ENCODE measurements around the gene RRP9. TPM values are rescaled to one million over a fixed set of nuclear protein-coding genes. Genes with fewer than 3 reads are reported as not detected.

The RRP9 gene
- total RNA-seq, 1 donor from 2014 or later = 19.7 TPM

- Mint-ChIP-seq H3K27me3 (ENCODE audit: low read depth) (no peaks in the 10 kb centered on the region), H3K4me1 (ENCODE audit: low read depth) (peaks cover 36% of the 10 kb centered on the region), H3K36me3 (ENCODE audit: low read depth) (no peaks in the 10 kb centered on the region), H3K4me3 (ENCODE audit: unreplicated experiment) (no peak overlapping the region), H3K9me3 (ENCODE audit: low read depth) (no peaks in the 10 kb centered on the region), H3K27ac (ENCODE audit: unreplicated experiment) (no peak overlapping the region)
- TF ChIP-seq, protein P1, sequence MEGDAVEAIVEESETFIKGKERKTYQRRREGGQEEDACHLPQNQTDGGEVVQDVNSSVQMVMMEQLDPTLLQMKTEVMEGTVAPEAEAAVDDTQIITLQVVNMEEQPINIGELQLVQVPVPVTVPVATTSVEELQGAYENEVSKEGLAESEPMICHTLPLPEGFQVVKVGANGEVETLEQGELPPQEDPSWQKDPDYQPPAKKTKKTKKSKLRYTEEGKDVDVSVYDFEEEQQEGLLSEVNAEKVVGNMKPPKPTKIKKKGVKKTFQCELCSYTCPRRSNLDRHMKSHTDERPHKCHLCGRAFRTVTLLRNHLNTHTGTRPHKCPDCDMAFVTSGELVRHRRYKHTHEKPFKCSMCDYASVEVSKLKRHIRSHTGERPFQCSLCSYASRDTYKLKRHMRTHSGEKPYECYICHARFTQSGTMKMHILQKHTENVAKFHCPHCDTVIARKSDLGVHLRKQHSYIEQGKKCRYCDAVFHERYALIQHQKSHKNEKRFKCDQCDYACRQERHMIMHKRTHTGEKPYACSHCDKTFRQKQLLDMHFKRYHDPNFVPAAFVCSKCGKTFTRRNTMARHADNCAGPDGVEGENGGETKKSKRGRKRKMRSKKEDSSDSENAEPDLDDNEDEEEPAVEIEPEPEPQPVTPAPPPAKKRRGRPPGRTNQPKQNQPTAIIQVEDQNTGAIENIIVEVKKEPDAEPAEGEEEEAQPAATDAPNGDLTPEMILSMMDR (IDR thresholded peaks at IDR 0.05) = no peak
- DNase-seq (ENCODE audit: low spot score) = no peak
These were observed 27.4 kb upstream of the RRP9 start for GRCh38 chr3:51968883-51969678.

DNA sequence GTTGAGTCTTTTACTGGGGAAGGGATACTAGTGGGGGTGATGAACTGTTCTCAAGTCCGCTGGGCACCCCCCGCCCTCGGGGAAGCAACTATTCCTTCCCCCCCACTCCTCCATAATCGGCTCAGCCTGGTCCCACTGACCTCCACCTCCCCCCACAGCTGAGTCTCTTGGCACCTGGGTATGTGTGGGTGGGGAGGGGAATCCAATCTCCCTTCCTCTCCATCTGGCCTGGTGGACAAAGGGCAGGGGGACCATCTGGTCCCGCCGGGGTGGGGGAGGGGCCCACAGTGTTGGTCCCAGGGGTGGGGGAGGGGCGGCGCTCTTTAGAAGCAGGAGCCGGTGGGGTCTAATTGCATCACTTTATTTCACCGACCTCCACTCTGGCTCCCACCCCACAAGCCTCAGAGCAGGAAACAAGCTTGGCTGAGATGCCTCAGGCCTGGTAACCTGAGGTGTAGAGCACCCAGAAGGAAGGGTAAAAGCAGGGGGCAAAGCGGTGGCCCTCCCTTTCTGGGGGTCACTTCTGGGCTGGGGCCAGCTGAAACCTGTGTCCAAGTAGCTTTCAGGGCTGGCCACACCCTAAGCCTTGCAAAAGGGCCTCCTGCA is 26.6 kb upstream of the RRP9 start:
- TF ChIP-seq, protein P1 (IDR thresholded peaks at IDR 0.05) = no peak

DNA sequence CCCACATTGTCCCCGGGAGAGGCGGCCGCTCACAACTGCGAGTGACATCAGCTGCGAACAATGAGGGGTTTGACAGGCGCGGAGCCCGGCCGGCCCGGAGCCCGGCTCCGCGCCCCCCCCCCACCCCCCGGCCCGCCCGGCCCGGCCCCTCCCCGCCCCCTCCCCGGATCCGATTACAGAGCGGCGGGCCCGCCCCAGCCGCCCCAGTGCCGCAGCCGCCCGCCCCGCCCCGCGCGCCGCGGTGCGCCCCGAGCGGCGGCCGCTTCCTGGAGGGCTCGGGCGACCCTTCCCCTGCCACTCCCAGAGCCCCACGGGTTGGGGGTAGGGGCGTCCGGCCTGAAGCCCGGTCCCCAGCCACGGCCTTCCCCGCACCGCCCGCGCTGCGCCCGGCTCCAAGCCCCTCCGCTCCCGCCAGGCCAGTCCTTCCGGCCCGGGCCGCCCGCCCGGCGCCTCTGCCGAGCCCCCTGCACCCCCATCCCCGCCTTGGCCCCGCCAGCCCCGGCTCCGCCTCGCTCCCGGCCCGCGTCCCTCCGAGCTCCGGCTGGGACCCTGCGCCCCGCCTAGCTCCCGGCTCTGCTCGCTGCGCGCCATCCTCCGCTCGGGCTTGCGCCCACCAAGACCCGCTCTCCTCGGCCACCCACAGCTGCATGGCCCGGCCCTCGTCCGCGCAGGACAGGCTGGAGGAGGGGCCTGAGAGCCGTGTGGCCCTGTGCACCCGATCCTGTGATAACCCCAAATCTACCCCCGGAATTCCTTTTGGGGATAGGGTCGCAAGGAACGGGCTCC is 25.9 kb upstream of the RRP9 start, which contains the start of gene PCBP4:
PCBP4 (minus strand) TSS at position 71 of the 786 bp plus-strand sequence. CDS start 6,214 bp downstream, outside the sequence.
- Mint-ChIP-seq H3K36me3 (ENCODE audit: low read depth) (no peaks in the 10 kb centered on the region), H3K4me1 (ENCODE audit: low read depth) (peaks cover 29% of the 10 kb centered on the region), H3K4me3 (ENCODE audit: unreplicated experiment) (peak within 1 kb of the TSS; percentile 81), H3K27me3 (ENCODE audit: low read depth) (no peaks in the 10 kb centered on the region), H3K27ac (ENCODE audit: unreplicated experiment) (peak within 1 kb of the TSS; percentile 66), H3K9me3 (ENCODE audit: low read depth) (no peaks in the 10 kb centered on the region)
- TF ChIP-seq, protein P1 (IDR thresholded peaks at IDR 0.05) = no peak
- DNase-seq (ENCODE audit: low spot score) = no peak

More for the DNA sequence above, 26.6 kb upstream of the RRP9 start:
- Mint-ChIP-seq H3K4me3 (ENCODE audit: unreplicated experiment) (peak overlapping the region; percentile 81), H3K4me1 (ENCODE audit: low read depth) (peaks cover 29% of the 10 kb centered on the region), H3K27ac (ENCODE audit: unreplicated experiment) (peak overlapping the region; percentile 66), H3K9me3 (ENCODE audit: low read depth) (no peaks in the 10 kb centered on the region), H3K27me3 (ENCODE audit: low read depth) (no peaks in the 10 kb centered on the region), H3K36me3 (ENCODE audit: low read depth) (no peaks in the 10 kb centered on the region)
- DNase-seq (ENCODE audit: low spot score) = no peak

DNA sequence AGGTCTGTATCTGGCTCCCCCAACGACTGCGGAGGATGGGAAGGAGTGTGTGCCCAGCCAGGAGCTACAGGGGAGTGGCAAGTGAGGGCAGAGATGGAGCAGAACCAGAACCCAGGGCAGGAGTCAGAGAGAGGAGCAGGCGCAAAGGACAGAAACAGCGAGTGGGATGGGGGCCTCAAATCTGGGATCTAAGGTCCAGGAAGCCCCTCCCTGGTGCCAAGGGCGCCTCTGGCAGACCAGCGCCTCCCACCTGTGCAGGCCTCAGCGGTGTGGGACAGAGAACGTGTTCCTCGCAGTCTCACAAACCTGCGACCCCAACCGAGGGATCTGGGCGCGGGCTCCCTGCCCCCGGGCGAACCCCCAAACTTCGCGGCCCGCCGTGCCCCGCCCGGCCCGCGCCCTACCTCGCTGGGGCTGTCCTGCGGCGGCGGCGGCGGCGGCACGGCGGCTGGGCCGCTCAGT is 25.2 kb upstream of the RRP9 start:
- DNase-seq (ENCODE audit: low spot score) = no peak
- Mint-ChIP-seq H3K4me1 (ENCODE audit: low read depth) (peaks cover 29% of the 10 kb centered on the region), H3K4me3 (ENCODE audit: unreplicated experiment) (peak overlapping the region; percentile 77), H3K36me3 (ENCODE audit: low read depth) (no peaks in the 10 kb centered on the region), H3K9me3 (ENCODE audit: low read depth) (no peaks in the 10 kb centered on the region), H3K27ac (ENCODE audit: unreplicated experiment) (no peak overlapping the region), H3K27me3 (ENCODE audit: low read depth) (no peaks in the 10 kb centered on the region)
- TF ChIP-seq, protein P1 (IDR thresholded peaks at IDR 0.05) = peak; percentile 4

DNA sequence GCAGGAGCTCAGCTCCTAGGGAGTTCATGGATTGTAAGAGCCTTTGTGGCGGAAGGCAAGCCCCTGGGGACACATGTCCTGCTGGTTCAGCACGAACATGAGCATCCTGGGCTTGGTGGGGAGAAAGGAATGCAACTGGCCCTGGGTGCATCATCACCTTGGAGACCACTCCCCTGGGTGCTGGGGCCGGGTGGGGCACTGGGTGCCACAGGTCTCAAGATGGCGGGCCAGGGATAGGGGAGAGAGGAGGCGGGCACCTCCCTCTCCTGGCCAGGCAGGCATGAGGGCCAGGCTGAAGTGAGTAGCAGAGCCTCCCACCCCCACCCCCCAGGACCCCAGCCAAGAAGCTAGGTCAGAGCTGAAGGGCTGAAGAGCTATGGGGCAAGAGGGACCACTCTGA is 24.8 kb upstream of the RRP9 start:
- Mint-ChIP-seq H3K36me3 (ENCODE audit: low read depth) (no peaks in the 10 kb centered on the region), H3K4me3 (ENCODE audit: unreplicated experiment) (peak overlapping the region; percentile 77), H3K27me3 (ENCODE audit: low read depth) (no peaks in the 10 kb centered on the region), H3K4me1 (ENCODE audit: low read depth) (peaks cover 29% of the 10 kb centered on the region), H3K9me3 (ENCODE audit: low read depth) (no peaks in the 10 kb centered on the region), H3K27ac (ENCODE audit: unreplicated experiment) (no peak overlapping the region)
- no peak for DNase-seq (ENCODE audit: low spot score)
- TF ChIP-seq, protein P1 (IDR thresholded peaks at IDR 0.05) = no peak

Measured in chondrocyte (in vitro differentiated cells).